ENCODE measurements around the gene GNAQ.
A peak's percentile ranks its signal among the peaks of the same experiment; 100 is the strongest.
"Not testable (repeated sequence)": the region's sequence is repeated elsewhere in the genome, so short reads cannot be mapped to it uniquely, and the experiment has no call there.

GNAQ gene

DNA sequence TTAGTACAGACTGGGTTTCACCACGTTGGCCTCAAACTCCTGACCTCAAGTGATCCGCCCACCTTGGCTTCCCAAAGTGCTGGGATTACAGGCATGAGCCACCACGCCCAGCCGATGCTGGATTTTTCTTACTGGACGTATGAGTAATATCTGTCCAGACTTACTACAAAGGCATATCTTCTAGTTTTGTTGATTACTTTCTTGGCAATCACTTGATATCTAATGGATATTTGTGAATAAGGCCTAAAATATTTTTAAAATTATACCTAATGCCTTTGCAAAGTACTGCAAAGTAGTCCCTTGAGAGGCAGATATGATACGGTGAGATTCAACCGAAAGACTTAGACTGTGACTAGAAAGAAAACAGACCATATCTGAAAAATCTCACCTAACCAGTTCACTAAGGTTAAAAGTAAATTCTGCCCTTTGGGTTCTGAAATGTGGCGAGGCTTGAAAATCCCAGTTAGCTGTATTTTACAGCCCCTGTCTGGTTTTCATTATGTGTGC, 152.1 kb downstream of the GNAQ start:
- DNase-seq = no peak

DNA sequence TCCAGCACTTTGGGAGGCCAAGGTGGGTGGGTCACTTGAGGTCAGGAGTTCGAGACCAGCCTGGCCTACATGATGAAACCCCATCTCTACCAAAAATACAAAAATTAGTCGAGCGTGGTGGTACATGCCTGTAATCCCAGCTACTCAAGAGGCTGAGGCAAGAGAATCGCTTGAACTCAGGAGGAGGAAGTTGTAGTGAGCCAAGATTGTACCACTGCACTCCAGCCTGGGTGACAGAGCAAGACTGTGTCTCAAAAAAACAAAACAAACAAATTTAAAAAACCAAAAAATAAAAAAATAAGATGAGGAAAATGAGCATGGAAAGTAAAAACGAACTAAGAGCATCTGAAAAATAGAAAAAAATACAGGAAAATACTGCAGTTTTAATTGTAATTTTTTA, 152.8 kb downstream of the GNAQ start:
- DNase-seq = not testable (repeated sequence)

GRCh38 chr9:77877976-77878375, 153.6 kb downstream of the GNAQ start:
- no peak for DNase-seq

DNA sequence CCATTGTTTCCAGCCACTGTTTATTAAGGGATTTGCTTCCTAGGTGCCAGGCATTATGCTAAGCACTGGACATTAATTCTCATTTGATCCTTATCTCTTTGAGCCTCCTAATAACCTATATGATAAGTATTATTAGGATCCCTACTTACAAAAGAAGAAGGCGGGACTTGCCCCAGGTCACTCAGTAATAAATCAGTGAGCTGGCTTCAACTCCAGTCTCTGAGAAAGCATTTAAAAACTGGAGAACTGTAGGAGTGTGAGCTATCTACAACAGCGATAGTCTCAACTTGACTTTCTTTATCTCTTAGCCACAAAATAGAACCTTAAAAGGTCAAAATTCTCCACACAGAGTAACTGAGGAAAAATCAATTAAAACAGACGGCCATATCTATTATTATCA, 155.0 kb downstream of the GNAQ start:
- no peak for DNase-seq

- DNase-seq = peak in 1 of 51 donors; percentile 4
Measured at GRCh38 chr9:77876091-77876490, 155.5 kb downstream of the GNAQ start.

DNA sequence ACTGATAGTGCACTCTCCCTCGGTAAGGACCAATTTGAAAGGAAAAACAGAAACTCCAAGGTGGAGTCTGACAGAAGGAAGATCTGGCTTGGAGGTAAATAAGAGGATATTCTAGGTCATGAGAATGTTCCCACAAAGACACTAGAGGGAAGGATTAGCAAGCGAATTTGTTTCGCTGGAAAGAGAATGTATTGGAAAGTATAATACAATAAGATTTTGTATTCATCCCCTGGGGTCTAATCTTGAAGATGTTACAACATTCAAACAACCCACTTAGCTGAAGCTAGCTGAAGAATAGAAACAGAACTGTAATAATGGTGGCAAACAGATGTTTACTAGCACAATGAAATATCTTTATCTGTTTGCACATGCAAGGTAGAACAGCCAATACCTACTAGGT, 158.7 kb downstream of the GNAQ start:
- DNase-seq = no peak

DNA sequence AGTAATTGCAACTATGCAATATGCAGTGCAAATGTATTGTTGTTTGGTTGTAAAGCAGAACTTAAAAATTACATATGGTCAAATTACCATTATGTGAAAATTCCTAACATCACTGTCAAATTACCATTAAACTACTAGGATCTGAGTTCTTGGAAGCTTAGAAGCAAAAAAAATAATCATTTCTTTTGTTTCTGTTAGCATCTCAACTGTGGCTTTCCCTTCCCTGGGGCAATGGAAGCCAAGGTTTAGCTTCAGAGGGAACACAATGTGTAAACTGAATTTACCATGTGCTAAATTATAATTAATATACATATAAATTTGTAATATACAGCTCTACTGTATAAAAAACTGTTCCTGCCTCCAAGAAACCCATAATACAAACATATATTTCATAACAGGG, 159.4 kb downstream of the GNAQ start:
- DNase-seq = no peak

- no peak for DNase-seq
Measured at GRCh38 chr9:77871483-77871882, 160.1 kb downstream of the GNAQ start.

DNA sequence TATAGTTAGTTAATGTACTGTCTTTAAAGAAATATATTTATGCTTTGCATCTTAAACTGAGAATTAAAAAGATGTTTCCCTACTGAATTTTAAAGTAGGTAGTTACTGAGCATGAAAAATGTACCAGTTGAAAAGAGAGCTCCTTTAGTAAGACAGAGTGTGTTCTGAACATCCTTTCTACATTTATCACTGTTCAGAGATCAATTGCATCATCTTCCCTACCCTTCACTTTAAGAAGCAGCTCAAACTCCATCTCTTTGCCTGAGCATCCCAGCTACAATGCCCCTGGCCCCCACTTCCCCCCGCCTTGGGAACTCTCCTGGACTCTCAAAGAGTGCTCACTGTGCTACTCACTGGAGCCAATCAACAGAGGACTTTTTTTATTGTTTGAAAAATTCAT, 164.7 kb downstream of the GNAQ start:
- no peak for DNase-seq

- no peak for DNase-seq
Measured at GRCh38 chr9:77865385-77866047, 166.1 kb downstream of the GNAQ start.

DNA sequence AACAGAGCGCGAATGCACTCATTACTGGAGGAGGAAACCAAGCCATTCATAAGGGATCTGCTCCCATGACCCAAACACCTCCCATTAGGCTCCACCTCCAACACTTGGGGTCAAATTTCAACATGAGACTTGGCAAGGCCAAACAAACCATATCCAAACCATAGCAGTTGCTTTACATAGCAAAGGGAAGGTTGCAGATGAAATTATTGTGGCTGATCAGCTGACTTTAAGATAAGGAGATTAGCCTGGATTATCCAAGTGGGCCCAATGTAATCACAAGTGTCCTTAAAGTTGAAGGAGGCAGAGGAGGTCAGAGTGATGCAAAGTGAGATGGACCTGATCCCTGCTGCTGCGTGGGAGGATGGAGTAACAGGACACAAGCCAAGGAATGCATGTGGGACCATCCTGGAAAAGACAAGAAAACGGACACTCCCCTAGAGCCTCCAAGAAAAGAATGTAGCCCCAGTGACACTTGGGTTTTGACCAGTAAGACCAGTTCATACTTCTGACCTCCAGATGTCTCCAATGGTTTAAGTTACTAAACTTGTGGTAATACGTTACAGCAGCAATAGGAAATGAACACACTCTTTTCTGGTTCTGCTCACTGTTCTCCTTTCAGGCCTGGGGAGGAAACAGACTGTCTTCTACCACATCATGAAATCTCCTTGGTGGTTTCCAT, 167.3 kb downstream of the GNAQ start:
- DNase-seq = no peak

GRCh38 chr9:77863638-77864037, 168.0 kb downstream of the GNAQ start:
- DNase-seq = not testable (repeated sequence)

GRCh38 chr9:77860953-77861352, 170.7 kb downstream of the GNAQ start:
- DNase-seq = not testable (repeated sequence)

- DNase-seq = peak in 1 of 51 donors; percentile 26
Measured at GRCh38 chr9:77857513-77858259, 173.9 kb downstream of the GNAQ start.

- DNase-seq = no peak
Measured at GRCh38 chr9:77856615-77857014, 175.0 kb downstream of the GNAQ start.

GRCh38 chr9:77854916-77855311, 176.7 kb downstream of the GNAQ start:
- DNase-seq = no peak

GRCh38 chr9:77854258-77854915, 177.2 kb downstream of the GNAQ start:
- no peak for DNase-seq

DNA sequence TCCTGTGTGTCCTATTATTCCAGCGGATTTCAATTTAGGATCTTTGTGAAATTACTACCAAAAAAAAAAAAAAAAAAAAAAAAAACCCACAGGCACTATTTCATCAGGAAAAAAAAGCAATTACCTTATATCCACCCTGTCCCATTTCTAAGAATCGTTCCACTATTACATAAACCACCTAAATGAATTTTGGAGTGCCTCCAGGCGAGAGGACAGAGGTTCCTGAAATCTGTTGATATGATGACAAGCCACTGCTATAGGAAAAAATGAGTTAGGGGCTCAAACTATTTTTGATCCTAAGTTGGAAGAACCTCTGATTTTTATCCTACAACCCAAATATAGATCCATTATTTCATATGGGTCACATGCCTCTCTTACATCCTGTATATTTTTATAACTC, 177.9 kb downstream of the GNAQ start:
- no peak for DNase-seq

DNA sequence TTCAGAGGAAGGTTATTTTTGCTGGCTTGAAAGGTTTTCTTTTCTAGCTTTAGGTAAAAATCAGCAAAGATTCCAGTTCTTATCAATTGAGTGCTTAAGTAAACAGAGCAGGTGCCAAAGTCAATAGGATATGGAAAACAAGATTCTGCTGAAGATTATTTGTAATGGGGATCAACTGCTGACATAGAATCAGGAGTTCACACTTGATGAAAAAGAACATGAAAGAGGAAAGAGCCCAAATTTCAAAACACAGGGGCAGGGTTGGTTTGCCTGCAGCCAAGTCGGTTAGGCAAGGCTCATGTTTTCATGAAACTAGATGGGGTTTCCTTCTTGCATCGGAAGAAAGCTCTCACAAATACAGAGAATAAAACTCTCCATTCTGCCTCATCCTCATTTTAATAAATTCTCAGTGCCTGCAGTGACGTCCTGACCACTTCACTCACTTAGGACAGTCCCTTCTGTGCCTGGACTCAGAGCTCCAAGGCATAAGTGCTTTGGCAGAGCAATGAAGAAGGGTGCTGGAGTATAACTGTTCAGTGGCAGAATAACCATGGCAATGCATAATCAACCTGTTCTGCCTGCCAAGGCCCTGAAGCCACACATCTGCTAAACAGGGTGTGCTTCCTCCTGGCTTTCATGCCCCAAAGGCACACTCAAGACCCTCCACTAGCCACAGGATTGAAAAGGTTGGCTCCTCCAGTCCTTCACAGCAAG, 179.6 kb downstream of the GNAQ start:
- peak in 5 of 51 donors; percentile 8 to 47 (median 26) for DNase-seq

DNA sequence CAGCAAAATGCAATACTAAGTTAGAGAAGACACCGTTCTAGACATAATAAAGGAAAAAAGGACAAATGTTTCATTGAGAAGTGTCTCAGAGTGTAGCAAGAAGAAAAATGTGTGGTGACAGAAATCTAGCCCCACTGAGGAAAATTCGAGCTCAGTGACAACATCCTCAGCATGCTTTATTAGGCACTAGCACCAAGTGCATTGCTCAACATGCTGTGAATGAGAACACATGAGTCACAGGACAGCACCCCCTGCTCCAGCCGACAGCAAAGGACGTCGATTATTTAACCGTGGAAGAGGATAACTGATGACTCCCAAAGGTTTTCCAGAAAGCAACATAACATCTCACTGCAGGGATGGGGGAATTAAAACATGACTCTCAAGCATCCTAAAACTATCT, 182.7 kb downstream of the GNAQ start:
- peak in 23 of 51 donors; percentile 8 to 81 (median 37) for DNase-seq

DNA sequence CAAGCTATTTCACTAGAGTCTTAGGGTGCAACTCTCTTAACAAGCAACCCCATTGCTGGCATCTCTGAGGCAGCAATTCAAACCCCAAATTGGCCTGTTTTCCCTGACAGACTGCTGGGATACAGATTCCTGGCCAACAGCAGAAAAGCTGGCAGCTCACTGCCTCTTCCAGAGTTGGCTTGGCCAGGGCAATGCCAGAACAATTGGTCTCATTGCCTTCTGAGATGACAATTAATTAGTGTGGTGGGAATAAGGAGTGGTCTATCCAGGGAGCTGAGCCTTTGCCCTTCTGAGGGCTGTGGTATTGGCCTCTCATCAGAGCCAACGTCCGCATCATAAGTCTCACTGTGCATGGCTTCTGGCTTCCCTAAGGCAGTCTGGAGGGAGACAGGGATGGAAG, 183.2 kb downstream of the GNAQ start:
- DNase-seq = peak in 29 of 51 donors; percentile 8 to 81 (median 33)

Data from hypothalamus (tissue), 51 donors.